EH (cell line): Measurements from ENCODE around the gene FASTK.
"Not testable (repeated sequence)": the region's sequence is repeated elsewhere in the genome, so short reads cannot be mapped to it uniquely, and the experiment has no call there.

Experiments used
- DNase-seq: peaks from one replicate; pipeline ENCODE4 v3.0.0-alpha.2; 2015; ENCODE audit warnings: low read depth

Gene FASTK

DNA sequence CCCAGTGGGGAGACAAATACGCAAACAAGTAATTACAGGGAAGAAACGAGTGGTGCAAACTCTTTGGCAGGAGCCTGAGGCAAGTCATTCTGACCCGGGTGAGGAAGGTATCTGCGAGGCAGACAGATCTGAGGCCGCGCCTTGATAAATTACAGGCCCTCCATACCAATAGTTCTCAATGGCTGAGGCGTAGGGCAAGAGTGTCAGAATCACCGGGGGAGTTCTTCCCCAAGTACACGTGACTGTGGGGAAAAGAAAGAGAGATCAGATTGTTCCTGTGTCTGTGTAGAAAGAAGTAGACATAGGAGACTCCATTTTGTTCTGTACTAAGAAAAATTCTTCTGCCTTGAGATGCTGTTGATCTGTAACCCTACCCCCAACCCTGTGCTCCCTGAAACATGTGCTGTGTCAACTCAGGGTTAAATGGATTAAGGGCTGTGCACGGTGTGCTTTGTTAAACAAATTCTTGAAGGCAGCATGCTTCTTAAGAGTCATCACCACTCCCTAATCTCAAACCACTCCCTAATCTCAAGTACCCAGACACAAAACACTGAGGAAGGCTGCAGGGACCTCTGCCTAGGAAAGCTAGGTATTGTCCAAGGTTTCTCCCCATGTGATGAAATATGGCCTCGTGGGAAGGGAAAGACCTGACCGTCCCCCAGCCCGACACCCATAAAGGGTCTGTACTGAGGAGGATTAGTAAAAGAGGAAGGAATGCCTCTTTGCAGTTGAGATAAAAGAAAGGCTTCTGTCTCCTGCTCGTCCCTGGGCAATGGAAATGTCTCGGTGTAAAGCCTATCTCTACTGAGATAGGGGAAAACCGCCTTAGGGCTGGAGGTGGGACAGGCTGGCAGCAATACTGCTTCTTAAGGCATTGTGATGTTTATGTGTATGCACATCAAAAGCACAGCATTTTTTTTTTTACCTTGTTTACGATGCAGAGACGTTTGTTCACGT, 53.6 kb downstream of the FASTK start:
- DNase-seq = not testable (repeated sequence)
